Lung (tissue), 12 donors: ENCODE results near the gene UTP4. TPM values are rescaled to one million over a fixed set of nuclear protein-coding genes. Genes with fewer than 3 reads are reported as not detected.
A peak's percentile ranks its signal among the peaks of the same experiment; 100 is the strongest.

Experiments
- ATAC-seq: fragments of 200-7000 bp; cut with Tn5 transposase; one replicate; pipeline ENCODE4 v1.9.1; 2020; ENCODE audit warnings: moderate number of reproducible peaks; ENCODE audit not compliant: insufficient read depth, low FRiP score
- DNase-seq, 3 donors: peaks; one replicate each; pipeline ENCODE4 v3.0.0-alpha.2; 2013 to 2017
- H3K27ac ChIP-seq, 2 donors: one replicate each; pipeline ENCODE4 v1.5.1; 2013; ENCODE audit warnings: mild to moderate bottlenecking in 2 of 2, moderate library complexity in 2 of 2, control low read depth in 1 of 2, inconsistent platforms in 1 of 2, low read depth in 1 of 2, low read length in 1 of 2
- H3K27me3 ChIP-seq, 3 donors: one replicate each; pipeline ENCODE4 v1.5.1; 2013; ENCODE audit warnings: low read length in 2 of 3; ENCODE audit not compliant: control insufficient read depth in 3 of 3, insufficient read depth in 3 of 3
- H3K36me3 ChIP-seq, 4 donors: one replicate each; pipeline ENCODE4 v1.5.1; 2013; ENCODE audit warnings: low read length in 4 of 4, mild to moderate bottlenecking in 1 of 4, moderate library complexity in 1 of 4; ENCODE audit not compliant: control insufficient read depth in 4 of 4, insufficient read depth in 4 of 4
- H3K4me1 ChIP-seq, 5 donors: one replicate each; pipeline ENCODE4 v1.5.1; 2013; ENCODE audit warnings: low read length in 5 of 5, mild to moderate bottlenecking in 2 of 5, moderate library complexity in 1 of 5; ENCODE audit not compliant: control insufficient read depth in 5 of 5, insufficient read depth in 5 of 5
- H3K4me3 ChIP-seq: one replicate; pipeline ENCODE4 v1.5.1; 2013; ENCODE audit warnings: mild to moderate bottlenecking, control low read depth, moderate library complexity
- H3K9ac ChIP-seq, 2 donors: one replicate each; pipeline ENCODE4 v1.5.1; 2013; ENCODE audit warnings: low read length in 2 of 2, control low read depth in 1 of 2; ENCODE audit not compliant: insufficient read depth in 1 of 2
- H3K9me3 ChIP-seq, 4 donors: one replicate each; pipeline ENCODE4 v1.5.1; 2013; ENCODE audit warnings: low read length in 3 of 4, mild to moderate bottlenecking in 1 of 4, moderate library complexity in 1 of 4; ENCODE audit not compliant: control insufficient read depth in 4 of 4, insufficient read depth in 3 of 4
- WGBS, 2 donors: extraction: QIAGEN DNeasy Blood & Tissue Kit; methylation state at CpG; one replicate each; pipeline ENCODE4 v1.1.7; 2013; 5-methylcytosine and 5-hydroxymethylcytosine counted together
- polyA plus RNA-seq, 2 donors: library from polyadenylated mRNA; stranded (reverse); fragments of 200-250 nt; gene quantifications; one replicate each; pipeline ENCODE4 v1.2.1, GENCODE V29; 2013
- total RNA-seq, 2 donors: library from RNA; depleted of rRNA in 1 of 2; stranded (reverse); fragments of >200 nt in 1 of 2; gene quantifications; one replicate each; pipeline ENCODE4 v1.2.1, GENCODE V29; 2014 to 2021
- TF ChIP-seq, protein P1 (sequence below): IDR thresholded peaks from 2 replicates; pipeline ENCODE4 v1.5.1; 2012; ENCODE audit warnings: mild to moderate bottlenecking; ENCODE audit errors: control extremely low read depth, extremely low read depth
- donor health status: control.
- donor health status: control.
- donor health status: Bipolar disorder and iron deficiency.
- donor health status: healthy.
- donor health status: DM: yes; HTN: yes; CAD: no.

The UTP4 gene
- total and polyA plus RNA-seq, 4 donors: 18.1 to 34.5 (median 26.0) TPM

- H3K27me3 ChIP-seq: no peaks in the 10 kb centered on the region
- ATAC-seq (no peak), DNase-seq (peak in 1 of 3 donors; percentile 63)
- no peak overlapping the region for H3K4me3 ChIP-seq
- WGBS, 2 donors: 31 to 33% methylated on average over 16 of the region's 16 CpGs
- H3K27ac ChIP-seq: peak overlapping the region in 1 of 2 donors; percentile 73
- TF ChIP-seq, protein P1, sequence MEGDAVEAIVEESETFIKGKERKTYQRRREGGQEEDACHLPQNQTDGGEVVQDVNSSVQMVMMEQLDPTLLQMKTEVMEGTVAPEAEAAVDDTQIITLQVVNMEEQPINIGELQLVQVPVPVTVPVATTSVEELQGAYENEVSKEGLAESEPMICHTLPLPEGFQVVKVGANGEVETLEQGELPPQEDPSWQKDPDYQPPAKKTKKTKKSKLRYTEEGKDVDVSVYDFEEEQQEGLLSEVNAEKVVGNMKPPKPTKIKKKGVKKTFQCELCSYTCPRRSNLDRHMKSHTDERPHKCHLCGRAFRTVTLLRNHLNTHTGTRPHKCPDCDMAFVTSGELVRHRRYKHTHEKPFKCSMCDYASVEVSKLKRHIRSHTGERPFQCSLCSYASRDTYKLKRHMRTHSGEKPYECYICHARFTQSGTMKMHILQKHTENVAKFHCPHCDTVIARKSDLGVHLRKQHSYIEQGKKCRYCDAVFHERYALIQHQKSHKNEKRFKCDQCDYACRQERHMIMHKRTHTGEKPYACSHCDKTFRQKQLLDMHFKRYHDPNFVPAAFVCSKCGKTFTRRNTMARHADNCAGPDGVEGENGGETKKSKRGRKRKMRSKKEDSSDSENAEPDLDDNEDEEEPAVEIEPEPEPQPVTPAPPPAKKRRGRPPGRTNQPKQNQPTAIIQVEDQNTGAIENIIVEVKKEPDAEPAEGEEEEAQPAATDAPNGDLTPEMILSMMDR: no peak
- H3K9me3 ChIP-seq: no peaks in the 10 kb centered on the region
- peaks cover 0 to 19% (median 10%) of the 10 kb centered on the region in 5 donors for H3K4me1 ChIP-seq
- H3K9ac ChIP-seq: no peak overlapping the region
- peaks cover 0 to 2% (median 0%) of the 10 kb centered on the region in 4 donors for H3K36me3 ChIP-seq
These were observed 43.1 kb upstream of the UTP4 start for GRCh38 chr16:69089091-69089910.

DNA sequence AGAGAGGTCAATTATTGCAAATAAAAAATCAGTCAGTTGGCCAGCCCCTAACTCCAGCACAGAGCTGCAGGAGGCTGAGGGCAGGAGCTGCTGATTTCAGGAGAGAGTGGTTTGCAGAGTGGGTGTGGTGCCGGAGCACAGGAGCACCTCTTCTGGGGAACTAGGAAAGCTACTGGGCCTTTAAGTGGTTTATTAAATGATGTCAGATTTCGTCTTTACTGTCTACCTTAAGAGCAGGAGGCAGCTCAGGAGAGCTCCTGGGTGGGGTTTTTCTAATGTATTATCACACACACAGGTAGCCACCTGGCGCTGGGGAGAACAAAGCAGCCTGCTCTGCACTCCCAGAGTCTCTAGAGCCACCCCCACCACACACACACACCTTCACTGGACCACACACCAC lies 38.5 kb upstream of the UTP4 start:
- ATAC-seq: no peak
- no peak overlapping the region for H3K27ac ChIP-seq

GRCh38 chr16:69094501-69094900 lies 37.9 kb upstream of the UTP4 start:
- DNase-seq (no peak), ATAC-seq (no peak)
- no peak overlapping the region for H3K9ac ChIP-seq
- TF ChIP-seq, protein P1: no peak
- H3K4me3 ChIP-seq: no peak overlapping the region
- 71 to 74% methylated on average over 5 of the region's 5 CpGs for WGBS, 2 donors
- no peaks in the 10 kb centered on the region for H3K36me3 ChIP-seq
- peaks cover 0 to 9% (median 8%) of the 10 kb centered on the region in 5 donors for H3K4me1 ChIP-seq
- peak overlapping the region in 1 of 2 donors; percentile 56 for H3K27ac ChIP-seq
- H3K27me3 ChIP-seq: no peaks in the 10 kb centered on the region
- no peaks in the 10 kb centered on the region for H3K9me3 ChIP-seq

More for the DNA sequence above, 38.5 kb upstream of the UTP4 start:
- no peak overlapping the region for H3K9ac ChIP-seq
- no peak overlapping the region for H3K4me3 ChIP-seq
- no peaks in the 10 kb centered on the region for H3K36me3 ChIP-seq
- WGBS, 2 donors: 65 to 83% methylated on average over 3 of the region's 3 CpGs
- no peaks in the 10 kb centered on the region for H3K9me3 ChIP-seq
- no peaks in the 10 kb centered on the region for H3K27me3 ChIP-seq
- peaks cover 0 to 14% (median 11%) of the 10 kb centered on the region in 5 donors for H3K4me1 ChIP-seq
- DNase-seq: no peak
- TF ChIP-seq, protein P1: no peak
